HG03575 (cell line): ENCODE results near the gene KMT2D.

Experiments
- ATAC-seq: cut with Tn5 transposase; IDR thresholded peaks from one replicate; pipeline ENCODE4 v1.9.1; 2021; ENCODE audit not compliant: unreplicated experiment, insufficient number of reproducible peaks, low FRiP score; ENCODE audit errors: extremely low read depth

KMT2D gene, protein sequence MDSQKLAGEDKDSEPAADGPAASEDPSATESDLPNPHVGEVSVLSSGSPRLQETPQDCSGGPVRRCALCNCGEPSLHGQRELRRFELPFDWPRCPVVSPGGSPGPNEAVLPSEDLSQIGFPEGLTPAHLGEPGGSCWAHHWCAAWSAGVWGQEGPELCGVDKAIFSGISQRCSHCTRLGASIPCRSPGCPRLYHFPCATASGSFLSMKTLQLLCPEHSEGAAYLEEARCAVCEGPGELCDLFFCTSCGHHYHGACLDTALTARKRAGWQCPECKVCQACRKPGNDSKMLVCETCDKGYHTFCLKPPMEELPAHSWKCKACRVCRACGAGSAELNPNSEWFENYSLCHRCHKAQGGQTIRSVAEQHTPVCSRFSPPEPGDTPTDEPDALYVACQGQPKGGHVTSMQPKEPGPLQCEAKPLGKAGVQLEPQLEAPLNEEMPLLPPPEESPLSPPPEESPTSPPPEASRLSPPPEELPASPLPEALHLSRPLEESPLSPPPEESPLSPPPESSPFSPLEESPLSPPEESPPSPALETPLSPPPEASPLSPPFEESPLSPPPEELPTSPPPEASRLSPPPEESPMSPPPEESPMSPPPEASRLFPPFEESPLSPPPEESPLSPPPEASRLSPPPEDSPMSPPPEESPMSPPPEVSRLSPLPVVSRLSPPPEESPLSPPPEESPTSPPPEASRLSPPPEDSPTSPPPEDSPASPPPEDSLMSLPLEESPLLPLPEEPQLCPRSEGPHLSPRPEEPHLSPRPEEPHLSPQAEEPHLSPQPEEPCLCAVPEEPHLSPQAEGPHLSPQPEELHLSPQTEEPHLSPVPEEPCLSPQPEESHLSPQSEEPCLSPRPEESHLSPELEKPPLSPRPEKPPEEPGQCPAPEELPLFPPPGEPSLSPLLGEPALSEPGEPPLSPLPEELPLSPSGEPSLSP (N-terminal part only)

DNA sequence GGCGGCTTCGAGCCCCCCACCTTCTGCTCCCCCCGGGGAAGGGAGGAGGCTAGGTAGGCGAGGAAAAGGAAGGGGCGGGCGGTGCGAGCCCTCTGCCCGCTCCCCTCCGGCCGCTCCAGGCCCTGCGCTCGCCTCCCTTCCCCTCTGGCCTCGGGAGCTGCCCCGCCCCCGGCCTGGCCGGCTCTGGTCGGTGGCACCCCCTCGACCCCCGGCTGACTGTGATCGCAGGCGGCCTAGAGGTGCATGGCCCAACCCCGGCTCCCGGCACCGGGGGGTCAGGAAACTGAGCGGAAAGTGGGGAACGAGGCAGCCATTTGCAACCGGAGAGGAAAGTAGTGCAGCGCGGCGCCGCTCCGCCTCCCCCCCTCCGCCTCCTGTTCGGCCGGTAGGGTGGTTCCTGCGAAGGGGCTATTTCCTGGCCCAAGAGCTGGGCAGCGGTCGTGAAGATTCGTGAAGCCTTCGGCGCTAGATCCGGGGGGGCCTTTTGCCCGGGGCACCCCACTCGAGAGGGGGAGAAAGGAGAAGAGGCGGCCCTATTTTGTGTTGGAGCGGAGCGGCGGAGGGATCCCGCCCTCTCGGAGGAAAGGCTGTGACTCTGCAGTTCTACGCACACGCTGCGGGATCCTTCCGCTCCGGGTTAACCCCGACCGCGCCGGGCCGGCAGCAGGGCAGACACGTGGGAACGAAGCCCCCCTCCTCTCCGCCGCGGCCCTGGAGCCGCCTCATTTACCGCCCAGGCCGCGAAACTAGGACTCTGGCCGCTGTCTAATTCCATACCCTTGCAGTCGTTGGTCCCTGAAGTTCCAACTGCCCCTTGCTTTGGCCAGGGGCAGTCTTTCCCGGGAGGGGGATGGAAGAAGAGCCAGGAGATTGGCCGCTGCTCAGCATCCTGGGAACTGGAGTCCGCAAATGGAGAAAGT lies at the start of gene KMT2D:
Gene KMT2D (minus strand): TSS at position 558 of the 920 bp plus-strand sequence. CDS start 5,470 bp downstream, outside the sequence.
- ATAC-seq, result no peak

DNA sequence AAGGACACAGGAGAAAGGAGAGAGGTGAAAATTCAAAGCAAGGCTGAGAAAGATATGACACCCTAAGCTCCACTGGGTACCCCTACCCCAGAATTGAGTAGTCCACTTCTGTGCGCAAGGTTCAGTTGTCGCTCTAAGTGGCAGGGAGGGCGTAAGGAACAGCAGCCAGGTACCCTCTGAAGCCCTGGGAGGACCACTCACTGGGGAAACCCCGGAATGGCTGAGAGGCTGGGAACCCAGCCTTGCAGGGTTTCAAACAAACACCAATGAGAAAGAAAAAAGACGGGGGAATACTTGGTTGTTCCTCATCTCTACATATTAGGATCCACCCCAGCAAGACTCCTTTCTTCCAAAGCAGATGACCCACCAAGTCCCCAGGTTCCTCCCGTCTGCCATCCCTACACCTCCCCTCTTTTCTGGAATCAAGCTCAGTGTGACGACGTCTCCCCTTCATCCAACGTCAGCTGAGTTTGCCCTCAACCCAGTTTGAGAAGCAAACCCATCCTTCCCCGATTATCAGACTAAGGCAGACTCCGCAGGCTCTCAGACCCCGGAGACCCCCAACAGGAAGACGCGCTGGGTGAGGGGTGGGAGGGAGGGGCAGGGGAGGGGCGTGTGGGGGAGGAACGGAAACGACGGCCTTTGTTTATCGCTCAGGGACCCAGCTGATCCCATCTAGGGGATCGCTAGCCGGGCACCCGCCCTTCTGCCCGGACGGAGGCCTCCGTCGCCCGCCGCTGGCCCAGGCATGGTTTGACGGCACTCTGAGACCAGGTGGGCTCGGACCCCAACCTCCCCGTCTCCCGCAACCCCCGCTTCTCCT lies 49.3 kb upstream of the KMT2D start:
- ATAC-seq, result no peak

DNA sequence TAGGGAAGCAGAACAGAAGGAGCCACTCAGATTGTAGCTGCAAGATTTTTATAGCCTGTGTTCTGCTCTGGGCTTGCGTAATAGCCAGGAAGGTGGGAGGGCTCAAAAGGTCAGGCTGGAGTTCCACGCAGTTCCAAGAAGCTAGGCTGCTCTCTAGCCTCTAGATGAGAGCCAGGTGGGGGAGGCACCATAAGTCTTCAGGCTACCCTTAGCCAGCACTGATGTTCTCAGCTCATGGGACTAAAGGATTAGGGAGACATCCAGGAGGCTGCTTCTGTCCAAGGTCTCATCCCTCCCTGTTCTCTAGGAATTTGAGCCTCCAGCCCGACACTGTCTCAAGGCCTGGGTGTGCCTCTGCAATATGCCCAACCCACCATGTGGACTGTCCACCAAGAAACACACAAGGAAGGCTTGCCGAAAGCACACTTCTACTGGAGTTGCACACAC lies 48.4 kb upstream of the KMT2D start:
- no peak for ATAC-seq

DNA sequence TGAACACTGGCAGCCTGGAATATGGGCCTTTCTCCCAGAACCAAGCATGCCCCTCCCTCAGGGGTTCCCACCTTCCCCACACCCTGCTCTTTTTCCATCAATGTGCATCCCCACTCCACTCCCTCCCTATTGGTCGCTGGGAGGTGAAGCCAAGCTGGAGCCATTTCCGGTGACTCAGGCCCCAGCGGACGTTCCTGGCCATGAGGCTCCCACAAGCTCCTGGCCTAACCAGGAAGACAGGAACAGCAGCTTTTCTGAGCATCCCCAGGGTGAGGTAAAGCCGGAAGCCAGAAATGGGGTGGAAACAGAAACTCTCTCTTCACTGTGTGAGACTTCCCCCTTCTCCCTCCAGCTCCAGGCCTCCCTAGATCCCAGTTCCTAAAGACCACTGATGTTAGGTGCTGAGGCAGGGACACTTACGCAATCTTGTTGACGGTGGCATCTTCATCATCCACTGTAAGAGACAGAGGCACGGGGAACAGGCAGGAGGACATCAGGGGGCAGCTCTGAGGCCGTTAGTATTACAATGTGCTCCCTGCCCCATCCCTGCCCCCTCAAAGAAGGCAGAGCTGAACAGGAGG lies 45.0 kb upstream of the KMT2D start:
- ATAC-seq, result no peak

DNA sequence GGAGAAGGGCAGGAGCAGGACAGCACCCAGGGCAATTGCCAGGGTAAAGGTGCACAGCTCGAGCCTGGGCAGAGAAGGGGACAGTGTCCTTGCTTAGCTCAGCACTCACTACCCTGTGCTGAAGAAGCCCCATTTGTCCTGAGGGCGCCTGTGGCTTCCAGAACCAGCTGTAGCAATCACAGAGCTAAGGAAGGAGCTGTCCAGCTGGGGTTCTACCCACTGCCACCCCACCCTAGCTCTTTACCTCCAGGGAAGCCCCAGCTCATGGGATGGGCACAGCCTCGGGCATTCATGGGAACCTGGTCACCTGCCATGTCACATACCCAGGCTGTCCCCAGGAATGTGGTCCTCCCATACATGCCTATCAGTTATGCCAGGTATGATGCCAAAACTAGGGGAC lies 44.2 kb upstream of the KMT2D start:
- no peak for ATAC-seq

DNA sequence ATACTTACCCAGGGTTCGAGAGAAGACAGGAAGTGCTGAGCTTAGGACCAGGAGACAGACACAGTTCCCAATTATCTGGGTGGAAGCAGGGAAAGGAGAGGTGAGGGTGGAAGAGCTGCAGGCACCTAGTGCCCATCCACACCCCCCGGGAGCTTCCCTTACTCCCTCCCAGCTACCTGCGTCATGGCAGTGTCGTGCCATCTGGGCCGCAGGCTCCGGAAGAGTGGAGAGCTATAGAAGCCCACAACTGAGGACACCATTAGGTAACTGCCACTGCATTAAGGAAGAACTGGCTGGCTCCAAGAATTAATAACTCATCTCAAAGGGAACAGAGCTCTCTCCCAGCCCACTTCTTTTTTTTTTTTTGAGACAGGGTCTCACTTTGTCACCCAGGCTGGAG lies 39.8 kb upstream of the KMT2D start:
- ATAC-seq, result no peak

DNA sequence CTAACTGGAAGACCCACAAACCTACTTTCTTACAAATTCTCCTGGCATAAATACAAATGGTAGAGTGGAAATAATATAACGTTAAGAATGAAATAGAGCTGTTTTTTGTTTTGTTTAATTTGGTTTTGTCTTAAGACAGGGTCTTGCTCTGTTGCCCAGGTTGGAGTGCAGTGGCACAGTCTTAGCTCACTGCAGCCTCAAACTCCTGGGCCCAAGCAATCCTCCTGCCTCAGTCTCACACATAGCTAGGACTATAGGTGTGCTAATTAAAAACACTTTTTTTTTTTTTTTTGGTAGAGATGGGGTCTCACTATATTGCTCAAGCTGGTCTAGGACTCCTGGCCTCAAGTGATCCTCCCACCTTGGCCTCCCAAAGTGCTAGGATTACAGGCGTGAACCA lies 38.1 kb upstream of the KMT2D start:
- ATAC-seq, result no peak

DNA sequence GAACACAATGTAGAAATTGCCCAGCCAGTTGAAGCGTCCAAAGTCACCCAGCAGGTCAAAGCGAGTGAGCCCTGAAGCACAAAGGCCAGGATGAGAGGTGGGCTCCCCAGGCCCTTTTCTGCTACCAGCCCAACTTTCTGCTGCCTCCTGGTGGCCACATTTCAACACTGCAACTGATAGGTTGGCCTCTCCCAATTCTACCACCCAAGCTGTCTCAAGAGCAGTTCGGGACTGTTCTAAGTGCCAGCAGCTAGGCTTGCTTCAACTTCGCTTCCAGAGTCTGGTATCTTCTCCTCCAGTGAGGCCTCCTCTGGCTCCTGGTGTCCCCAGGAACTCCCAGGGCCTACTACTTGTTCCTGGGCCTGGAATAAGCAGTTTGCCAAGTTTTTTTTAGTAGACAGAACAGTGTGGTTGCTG lies 37.4 kb upstream of the KMT2D start:
- ATAC-seq, result no peak

DNA sequence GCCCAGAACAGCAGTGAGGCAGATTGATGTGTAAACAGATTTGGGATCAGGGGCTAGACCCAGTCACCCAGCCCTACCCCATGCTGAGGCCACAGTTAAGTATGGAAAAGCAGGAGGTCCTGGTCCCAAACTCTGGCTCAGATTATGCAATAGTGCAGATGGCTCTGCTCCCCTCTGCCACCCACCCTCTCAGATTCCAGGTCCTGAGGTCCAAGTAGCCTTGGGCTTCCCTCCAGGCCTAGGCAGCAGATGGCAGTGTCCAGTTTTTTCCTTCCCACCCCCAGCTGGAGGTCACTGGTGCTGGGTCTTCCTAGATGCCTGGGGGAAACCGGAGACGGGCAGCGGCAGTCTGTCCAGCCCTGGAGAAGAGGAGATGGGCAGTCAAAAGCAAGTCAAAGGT lies 36.8 kb upstream of the KMT2D start:
- no peak for ATAC-seq

DNA sequence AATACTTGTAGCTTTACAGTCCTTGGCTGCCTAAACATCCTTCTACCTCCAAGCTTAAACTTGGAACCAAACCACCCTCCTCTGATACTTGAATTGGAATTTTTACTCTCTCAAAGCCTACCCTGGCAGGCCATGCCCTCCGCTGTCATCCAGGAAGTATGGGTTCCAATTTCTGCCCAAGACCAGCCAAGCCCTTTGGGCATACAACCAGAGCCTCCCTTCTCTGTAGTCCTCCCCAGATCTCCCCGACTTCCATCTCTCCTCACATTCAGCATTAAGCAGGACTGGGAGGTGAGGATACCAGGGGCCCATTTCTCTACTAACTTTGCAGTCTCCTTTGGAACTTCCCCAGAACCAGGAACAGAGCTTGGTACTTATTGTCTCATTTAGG lies 34.4 kb upstream of the KMT2D start:
- no peak for ATAC-seq

DNA sequence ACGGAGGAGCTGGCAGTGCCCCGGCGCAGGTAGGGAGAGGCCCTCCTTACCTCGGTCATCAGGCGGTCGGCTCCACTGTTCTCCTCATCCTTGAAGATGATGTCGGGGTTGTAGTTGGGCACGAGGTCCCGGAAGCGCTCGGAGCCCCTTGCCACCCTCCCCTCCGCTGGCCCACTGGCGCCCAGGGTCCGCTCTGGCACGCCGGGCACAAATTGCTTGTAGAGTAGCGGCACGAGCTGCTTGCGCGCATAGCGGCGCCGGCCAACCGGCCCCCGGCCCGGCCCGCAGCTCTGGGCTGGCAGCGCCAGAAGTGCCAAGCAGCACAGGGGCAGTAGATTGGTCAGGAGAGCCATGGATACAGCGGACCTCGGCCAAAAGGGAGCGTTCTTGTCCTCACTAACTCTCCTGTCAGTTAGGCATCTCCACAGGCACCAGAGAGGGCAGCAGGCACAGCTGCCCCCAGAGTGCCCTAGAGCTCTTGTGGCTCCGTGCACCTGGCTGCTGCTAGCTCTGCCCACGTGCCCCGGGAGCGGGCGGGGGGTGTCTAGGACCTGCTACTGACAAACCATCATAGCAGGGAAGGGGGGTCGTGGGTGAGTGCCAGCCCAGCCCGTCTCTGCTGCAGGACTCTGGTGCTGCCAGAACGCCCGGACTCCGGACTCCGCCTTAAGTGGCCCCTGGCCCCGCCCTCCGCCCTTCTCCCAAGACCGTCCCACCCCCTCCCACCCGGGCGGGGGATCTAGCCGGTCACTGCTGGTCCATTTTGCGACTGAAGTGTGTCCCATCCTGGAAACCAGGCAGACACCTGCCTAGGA lies 33.8 kb upstream of the KMT2D start, which contains the start of gene DHH:
Gene DHH (minus strand): TSS at position 642 of the 815 bp plus-strand sequence. CDS start 289 bp downstream, at position 353.
- ATAC-seq, result no peak

DNA sequence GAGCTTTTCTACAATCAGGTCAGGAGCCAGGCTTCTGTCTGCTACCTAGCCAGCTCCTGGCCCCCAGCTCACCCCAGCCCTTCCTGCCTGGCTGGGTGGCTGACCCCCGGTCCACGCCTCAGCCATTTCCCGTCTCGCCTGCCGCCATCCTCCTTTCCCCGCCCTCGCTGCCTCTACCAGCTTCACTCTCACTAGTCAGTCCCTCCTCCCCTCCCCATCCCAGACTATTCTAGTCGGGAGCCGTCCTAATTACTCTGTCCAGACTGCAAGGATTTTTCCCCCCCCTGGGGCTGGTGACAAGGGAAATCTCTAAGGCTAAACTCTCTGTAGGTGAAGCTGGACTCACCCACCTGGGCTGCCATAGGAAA lies 33.2 kb upstream of the KMT2D start:
- ATAC-seq, result no peak

DNA sequence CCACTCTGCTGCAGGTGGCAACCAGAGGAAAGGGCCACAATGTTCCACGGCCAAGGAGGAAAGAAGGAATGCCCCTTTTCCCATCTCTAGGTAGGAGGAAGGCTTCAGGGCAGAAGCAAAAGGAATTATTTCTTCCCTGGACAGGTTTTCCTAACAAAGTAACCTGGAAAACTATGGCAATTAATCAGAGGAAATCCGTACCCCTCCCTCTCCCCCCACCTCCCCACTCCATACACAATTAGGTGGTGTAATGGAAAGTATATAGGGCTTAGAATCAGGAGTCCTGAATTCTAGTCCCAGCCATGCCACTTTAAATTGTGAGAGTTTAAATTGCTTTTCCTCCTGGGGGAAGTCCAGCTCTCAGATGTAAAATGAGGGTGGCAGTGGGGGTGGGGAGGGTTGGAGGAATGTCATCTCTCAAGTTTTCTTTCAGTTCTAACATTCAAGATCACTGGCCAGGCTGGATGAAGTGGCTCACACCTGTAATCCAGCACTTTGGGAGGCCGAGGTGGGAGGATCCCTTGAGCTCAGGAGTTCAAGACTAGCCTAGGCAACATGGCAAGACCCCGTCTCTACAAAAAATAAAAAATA lies 32.3 kb upstream of the KMT2D start:
- ATAC-seq, result no peak

DNA sequence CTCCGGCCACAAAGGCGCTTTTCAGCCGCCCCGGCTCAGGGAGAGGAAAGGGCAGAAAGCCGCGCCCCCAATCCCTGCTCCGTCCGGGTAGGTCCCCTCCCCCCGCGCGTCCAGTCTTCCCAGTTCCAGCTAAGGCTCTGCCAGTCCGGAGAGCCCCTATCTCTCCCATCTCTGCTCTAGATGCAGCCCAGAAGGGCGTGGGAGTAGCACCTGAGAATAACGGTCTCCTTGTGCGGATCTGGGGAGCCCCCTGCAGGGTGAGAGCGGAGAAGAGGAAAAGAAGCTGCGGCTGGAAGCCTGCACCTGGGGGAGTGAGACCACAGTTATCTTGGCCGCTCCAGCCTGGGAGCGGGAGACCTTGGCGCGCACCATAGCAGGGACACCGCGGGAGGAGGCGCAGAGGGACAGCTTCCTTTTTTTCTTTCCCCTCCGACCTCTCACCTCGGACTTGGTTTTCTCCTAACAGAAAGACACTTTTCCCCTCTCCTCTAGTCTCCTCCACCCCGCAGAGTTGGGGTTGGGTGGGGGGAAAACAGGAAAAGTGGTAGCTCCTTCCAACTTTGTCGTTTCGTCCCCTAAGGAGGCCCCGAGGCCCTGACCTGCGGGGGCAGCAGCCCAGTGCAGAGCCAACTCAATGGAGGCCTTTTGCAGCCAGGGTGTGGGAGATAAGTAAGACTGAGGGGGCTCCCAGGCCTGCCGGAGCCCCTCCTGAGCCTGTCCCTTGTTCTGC lies 31.7 kb upstream of the KMT2D start:
- no peak for ATAC-seq

DNA sequence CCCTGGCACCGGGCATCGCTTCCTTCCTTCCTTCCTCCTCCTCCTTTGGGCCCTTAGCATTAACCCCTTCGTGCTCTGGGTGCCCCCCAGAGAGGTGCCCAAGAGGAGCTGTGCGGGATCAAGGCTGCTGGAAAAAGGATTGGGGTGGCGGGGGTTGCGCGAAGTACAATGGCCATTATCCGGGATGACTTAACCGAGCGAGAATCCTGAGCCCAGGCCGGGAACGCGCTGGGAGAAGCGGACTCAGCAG lies 31.2 kb upstream of the KMT2D start:
- ATAC-seq, result no peak

DNA sequence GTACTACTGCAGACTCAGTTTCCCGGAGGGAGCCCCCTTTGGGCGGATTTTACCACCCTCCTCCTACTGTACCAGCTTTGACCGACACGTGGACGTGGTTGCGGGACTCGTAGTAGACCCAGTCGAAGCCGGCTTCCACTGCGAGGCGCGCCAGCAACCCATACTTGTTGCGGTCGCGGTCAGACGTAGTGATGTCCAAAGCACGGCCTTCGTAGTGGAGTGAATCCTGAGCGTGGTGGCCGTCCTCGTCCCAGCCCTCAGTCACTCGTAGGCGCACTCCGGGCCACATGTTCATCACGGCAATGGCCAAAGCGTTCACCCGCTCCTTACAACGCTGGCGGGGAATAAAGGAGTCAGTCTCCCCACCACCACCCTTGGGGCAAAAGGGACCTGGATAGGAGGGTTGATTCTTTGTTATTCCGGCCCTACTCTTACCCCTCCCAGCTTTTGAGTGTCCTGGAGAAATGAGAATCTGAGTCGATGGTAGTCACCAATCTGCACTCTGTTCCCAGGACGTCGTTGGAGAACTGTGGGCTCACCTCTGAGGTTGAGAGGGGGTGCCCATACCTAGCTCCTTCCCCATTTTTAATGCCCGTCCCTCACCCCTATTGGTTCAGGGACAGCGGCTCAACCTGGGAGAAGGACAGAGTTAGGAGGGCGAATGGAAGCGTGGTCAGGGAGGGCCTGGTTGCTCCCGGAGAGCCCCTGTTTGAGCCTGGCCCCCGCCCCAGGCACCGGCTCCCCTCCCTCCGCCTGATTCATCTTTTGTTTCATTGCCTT lies 30.7 kb upstream of the KMT2D start:
- no peak for ATAC-seq
